Neural progenitor cell (in vitro differentiated cells): ENCODE measurements around the gene GHRH.

Experiments used
- CTCF ChIP-seq: fragments of 200-600 bp; sonication (generic); IDR thresholded peaks from 2 replicates; pipeline ENCODE4 v1.5.1; 2017; ENCODE audit warnings: antibody characterized with exemption, mild to moderate bottlenecking
- EZH2phosphoT487 ChIP-seq: fragments of 200-600 bp; sonication (generic); IDR thresholded peaks from 2 replicates; pipeline ENCODE4 v1.6.1; 2017; ENCODE audit warnings: antibody characterized with exemption

DNA sequence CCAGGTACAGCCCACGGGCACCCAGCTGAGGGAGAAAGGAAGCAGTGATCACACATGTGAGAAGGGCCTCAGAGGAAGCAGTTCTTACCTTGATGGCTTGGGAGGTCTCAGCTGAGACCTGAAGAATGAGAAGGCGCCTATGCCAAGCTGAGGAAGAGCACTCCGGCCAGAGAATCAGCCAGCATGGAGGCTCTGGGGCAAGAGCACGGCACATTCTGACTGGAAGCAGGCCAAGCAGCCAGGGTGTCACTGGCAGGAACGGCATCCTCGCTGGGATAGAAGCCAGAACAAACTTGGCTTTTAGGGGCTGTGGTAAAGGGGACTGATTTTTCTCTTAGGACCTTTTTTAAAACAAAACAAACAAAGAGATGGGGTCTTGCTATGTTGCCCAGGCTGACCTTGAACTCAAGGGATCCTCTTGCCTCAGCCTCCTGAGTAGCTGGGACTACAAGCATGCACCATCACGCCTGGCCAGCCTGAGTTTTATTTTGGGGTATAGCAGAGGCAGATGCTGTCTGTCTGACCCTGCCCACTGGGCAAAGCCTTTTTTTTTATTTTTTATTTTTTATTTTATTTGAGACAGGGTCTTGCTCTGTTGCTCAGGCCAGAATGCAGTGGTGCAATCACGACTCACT is 17.6 kb downstream of the GHRH start:
- TF ChIP-seq CTCF (no peak), EZH2phosphoT487 (no peak)
